Measurements from ENCODE around the gene SMAD6.

Gene SMAD6

DNA sequence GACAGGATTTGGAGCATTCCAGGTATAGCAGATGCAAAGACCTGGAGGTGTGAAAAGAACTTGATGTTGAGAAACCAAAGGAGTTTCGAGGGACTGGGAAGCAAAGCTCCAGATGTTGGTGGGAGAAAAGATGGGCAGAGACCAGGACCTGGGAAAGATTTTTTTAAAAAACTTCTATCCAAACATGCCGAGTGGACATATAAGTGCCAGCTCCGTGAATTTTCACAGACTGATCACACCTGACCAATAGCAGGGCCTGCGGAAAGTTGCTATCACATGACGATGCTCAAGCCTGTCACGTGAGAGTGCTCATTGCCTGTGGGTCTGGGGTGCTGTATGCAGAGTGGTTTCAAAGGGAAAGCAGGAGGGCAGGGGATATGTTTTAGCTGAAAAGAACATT, 19.9 kb downstream of the SMAD6 start:
- DNase-seq, result no peak

GRCh38 chr15:66722757-66723540, 20.9 kb downstream of the SMAD6 start:
- DNase-seq, result no peak

GRCh38 chr15:66723826-66724731, 22.0 kb downstream of the SMAD6 start:
- DNase-seq, result no peak

DNA sequence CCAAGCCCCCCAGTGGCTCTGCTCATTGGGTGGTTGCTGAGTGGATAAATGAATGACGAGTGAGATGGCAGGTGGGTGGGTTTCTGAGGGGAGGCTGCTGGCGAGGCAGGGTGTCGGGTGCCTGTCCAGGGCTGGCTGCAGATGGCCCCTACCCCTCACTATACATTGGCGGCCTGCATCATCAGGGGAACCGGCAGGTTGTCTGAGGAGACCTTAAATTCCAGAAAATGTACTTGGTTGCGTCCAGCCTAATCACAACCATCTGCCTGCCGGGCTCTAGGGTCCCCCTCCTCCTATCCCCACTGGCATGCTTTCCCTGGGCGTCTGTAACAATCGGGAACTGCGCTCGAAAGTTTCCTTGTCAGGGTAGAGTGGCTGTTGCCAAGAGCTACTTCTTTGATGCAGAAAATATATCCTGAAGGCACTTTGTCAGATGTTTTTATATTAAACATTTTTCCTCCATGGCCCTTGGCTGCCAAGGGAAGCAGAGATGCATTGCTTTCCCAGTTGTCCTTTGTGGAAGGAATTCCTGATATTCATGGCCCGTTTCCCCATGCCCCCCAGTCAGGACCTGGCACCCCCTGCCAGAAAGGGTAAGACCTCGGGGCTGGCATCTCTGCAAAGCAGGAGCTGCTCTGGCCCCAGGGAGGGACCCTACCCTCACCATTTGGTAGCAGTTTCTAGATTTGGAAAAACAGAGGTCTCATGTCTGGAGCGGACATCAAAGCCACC, 22.9 kb downstream of the SMAD6 start:
- DNase-seq, result no peak

GRCh38 chr15:66725464-66725785, 23.4 kb downstream of the SMAD6 start:
- DNase-seq, result no peak

- DNase-seq, result no peak
Observed at GRCh38 chr15:66726386-66726785, 24.4 kb downstream of the SMAD6 start.

DNA sequence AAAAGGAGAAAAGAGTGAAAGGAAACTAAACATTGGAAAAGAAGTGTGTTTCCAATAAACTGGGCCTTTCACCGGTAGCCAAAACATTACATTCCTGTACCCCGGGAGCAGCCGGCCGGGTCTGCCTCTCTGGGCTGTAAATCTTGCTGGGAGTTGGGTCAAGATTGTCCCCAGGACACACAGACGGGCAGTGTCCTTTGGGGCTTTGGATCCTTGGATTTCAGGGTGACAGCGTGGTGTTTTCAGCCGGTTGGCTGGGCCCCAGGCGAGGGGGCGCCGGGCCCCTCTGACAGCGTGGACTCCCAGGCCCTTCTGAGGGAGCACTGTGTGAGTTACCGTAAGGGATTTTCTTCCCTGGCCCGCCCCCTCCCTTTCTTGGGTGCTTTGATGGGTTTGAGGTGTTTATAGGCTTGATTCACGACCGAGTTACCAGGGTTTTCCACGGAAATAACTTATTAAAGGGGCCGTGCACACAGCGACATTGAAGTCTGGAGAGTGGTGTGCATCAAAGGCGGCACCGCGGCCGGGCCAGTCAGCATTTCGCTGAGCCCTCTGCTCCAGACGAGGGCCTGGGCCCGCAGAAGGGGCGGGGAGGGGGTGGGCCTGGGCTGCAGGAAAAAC, 27.4 kb downstream of the SMAD6 start:
- no peak for DNase-seq

GRCh38 chr15:66730168-66731021, 28.4 kb downstream of the SMAD6 start:
- no peak for DNase-seq

DNA sequence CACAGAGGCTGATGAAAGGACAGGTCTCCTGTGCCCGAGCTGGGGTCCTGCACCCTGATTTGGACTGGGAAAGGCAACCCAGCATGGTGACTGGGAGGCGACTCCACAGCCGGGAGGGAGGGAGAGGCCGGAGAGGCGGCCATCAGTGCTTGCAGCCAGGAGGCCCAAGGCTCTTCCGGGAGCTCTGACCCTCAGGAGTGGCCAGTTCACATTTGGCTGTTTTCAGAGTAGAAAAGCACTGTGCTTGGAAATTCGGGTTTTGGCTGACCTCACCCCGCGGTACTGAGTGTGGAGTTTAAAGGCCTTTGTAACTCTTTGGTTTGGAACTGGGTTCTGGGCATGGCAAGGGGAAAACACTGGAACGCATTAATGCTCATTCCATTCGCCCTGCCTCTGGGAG, 31.9 kb downstream of the SMAD6 start:
- no peak for DNase-seq

- no peak for DNase-seq
Observed at GRCh38 chr15:66734961-66735908, 33.2 kb downstream of the SMAD6 start.

GRCh38 chr15:66735909-66736305, 33.9 kb downstream of the SMAD6 start:
- DNase-seq, result no peak

DNA sequence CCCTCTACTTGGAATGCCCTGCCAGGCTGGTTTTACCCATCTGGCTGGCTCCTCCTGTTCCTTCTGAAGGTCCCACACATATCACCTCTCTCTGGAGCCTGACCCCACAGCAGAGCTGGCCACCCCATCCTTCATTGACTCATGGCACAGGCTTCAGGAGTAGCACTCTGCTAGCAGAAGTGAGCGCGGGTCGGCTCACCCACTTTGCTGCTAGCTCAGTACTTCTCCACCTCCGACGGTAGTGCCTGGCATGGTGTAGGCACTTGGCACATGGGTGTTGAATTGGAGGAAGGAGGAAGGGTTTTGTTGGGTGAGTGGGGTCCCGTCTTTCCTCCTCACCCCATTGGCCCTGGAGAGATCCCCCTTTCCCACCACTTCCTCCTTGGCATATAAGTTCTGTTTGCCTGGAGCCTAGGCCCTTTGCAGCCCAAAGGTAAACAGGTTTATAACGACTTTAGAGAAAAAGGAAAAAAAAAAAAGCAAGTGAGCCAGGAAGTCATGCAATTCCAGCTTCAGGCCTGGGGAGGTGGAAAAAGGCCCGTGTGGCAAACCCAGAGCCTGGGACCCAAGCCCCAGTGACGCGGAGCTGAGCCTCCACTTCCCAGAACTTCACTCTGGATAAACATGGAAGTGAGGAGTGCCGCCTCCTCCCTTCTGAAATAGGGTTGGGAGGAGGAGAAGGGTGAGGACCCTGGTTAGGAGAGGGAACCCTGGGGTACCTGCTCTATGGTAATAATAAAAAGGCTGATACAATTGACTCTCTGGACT, 35.4 kb downstream of the SMAD6 start:
- DNase-seq, result no peak

GRCh38 chr15:66738116-66738515, 36.1 kb downstream of the SMAD6 start:
- DNase-seq, result no peak

- DNase-seq, result no peak
Observed at GRCh38 chr15:66738595-66738994, 36.6 kb downstream of the SMAD6 start.

- no peak for DNase-seq
Observed at GRCh38 chr15:66739287-66739686, 37.3 kb downstream of the SMAD6 start.

- DNase-seq, result no peak
Observed at GRCh38 chr15:66740802-66741201, 38.8 kb downstream of the SMAD6 start.

- no peak for DNase-seq
Observed at GRCh38 chr15:66741646-66742045, 39.6 kb downstream of the SMAD6 start.

DNA sequence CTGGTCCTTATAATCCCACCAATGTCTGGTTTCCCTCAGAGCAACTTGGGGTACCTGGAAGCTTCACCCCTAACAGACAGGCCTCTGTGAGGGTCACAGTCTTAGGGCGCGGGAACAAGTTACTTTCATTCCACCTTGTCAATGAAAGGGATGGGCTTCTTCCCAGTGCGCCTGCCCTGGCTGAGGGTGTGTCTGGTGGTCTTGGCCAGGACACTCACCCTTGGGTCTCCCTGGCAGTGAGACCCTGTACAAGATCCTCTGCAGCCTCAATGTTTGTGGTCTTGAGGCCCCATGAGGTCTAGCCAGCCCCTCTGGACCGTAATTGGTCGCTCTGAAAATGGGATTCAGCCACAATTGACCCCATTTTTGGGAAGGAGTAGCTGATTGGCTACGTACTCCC, 40.2 kb downstream of the SMAD6 start:
- DNase-seq, result no peak

- no peak for DNase-seq
Observed at GRCh38 chr15:66743204-66743603, 41.2 kb downstream of the SMAD6 start.

Measured in stimulated activated CD4-positive, alpha-beta T cell treated with anti-CD3 and anti-CD28 coated beads, Interleukin-12 subunit alpha, Interleukin-12 subunit beta, amount 100 ng/mL, for 4 hours (primary cell).